ENCODE measurements around the gene KIF6. TPM values are rescaled to one million over a fixed set of nuclear protein-coding genes. Genes with fewer than 3 reads are reported as not detected.

Gene KIF6
- total RNA-seq, 4 donors from 2014 or later, result under 0.01 to 0.34 (median 0.19) TPM; not detected in 1

GRCh38 chr6:39353698-39354315 lies 371.4 kb downstream of the KIF6 start:
- no peak for TF ChIP-seq CTCF (IDR thresholded peaks at IDR 0.05; ENCODE audit: low read depth)

GRCh38 chr6:39350723-39351505 lies 374.3 kb downstream of the KIF6 start:
- TF ChIP-seq CTCF (IDR thresholded peaks at IDR 0.05; ENCODE audit: low read depth), result no peak

- no peak for TF ChIP-seq CTCF (IDR thresholded peaks at IDR 0.05; ENCODE audit: low read depth)
These were observed 376.5 kb downstream of the KIF6 start for GRCh38 chr6:39348740-39349139.

GRCh38 chr6:39347906-39348585 lies 377.2 kb downstream of the KIF6 start:
- TF ChIP-seq CTCF (IDR thresholded peaks at IDR 0.05; ENCODE audit: low read depth), result no peak

GRCh38 chr6:39347206-39347605 lies 378.0 kb downstream of the KIF6 start:
- TF ChIP-seq CTCF (IDR thresholded peaks at IDR 0.05; ENCODE audit: low read depth), result no peak

- no peak for TF ChIP-seq CTCF (IDR thresholded peaks at IDR 0.05; ENCODE audit: low read depth)
These were observed 380.4 kb downstream of the KIF6 start for GRCh38 chr6:39344821-39345280.

GRCh38 chr6:39343396-39343870 lies 381.8 kb downstream of the KIF6 start:
- TF ChIP-seq CTCF (IDR thresholded peaks at IDR 0.05; ENCODE audit: low read depth), result no peak
